Measurements from ENCODE around the gene ALG2. TPM values are rescaled to one million over a fixed set of nuclear protein-coding genes. Genes with fewer than 3 reads are reported as not detected.

ALG2 gene
- total and polyA plus RNA-seq, 2 of the 4 experiments (the other 2 are of a cell fraction): 36.4 to 38.4 TPM

DNA sequence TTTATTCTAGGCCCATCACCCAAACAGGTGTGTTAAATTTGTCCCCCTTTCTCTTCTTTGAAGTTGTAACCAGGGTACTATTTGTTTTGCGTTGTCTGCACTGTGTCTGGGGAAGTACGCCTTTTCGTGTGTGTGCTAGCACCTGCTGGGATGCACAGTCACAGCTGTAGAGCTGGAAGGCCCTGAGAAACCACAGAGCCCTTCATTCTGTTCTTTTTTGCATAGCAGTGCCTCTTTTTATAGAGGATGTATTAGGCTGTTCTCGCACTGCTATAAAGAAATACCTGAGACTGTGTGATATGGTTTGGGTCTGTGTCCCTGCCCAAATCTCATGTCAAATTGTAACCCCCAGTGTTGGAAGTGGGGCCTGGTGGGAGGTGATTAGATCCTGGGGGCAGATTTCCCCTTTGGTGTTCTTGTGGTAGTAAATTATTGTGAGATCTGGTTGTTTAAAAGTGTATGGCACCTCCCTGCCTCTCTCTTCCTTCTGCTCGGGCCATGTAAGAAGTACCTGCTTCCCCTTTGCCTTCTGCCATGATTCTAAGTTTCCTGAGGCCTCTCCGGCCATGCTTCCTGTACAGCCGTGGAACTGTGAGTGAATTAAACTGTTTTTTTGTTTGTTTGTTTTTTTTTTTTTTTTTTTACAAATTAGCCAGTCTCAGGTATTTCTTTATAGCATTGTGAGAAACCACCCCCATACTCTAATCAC, 14.3 kb upstream of the ALG2 start:
- dilution Hi-C loops (cut with HindIII; ENCODE audit: low sequenced_read_pairs, unreplicated experiment) (no loop called here), in situ Hi-C loops (cut with MboI; ENCODE audit: low sequenced_read_pairs) (no loop called here), intact Hi-C loops (cut with micrococcal nuclease) (no loop called here)
- Histone ChIP-seq H2BK15ac (ENCODE audit: low read depth, low read length) (no peak overlapping the region), H3K23ac (ENCODE audit: low read depth, low read length) (no peak overlapping the region), H4K91ac (ENCODE audit: insufficient read depth, low read depth, low read length) (no peak overlapping the region), H2AK9ac (replicated peaks; ENCODE audit: low read depth, low read length, poor library complexity) (no peak overlapping the region), H3K56ac (ENCODE audit: extremely low read depth, insufficient read depth, low read length) (no peak overlapping the region), H3K4me3 (ENCODE audit: insufficient read depth, low read depth, low read length) (no peak overlapping the region), H3K18ac (ENCODE audit: low read depth, low read length) (no peak overlapping the region), H3K79me1 (ENCODE audit: low read depth in 1 of 2, low read length in 2 of 2) (peaks cover 0 to 2% of the 10 kb centered on the region in 2 experiments; a peak in 1 of 4 replicates), H3K27me3 (ENCODE audit: control insufficient read depth, insufficient read depth, low read length) (no peaks in the 10 kb centered on the region), H2AK5ac (ENCODE audit: low read depth, low read length) (no peak overlapping the region), H4K5ac (ENCODE audit: low read depth, low read length) (no peak overlapping the region), H3K9me1 (ENCODE audit: insufficient read depth, low read length) (no peaks in the 10 kb centered on the region; the same call in 1 of the 2 replicates), H4K8ac (ENCODE audit: low read depth in 2 of 2, low read length in 2 of 2) (no peak overlapping the region), H3K9me3 (ENCODE audit: control insufficient read depth, insufficient read depth, low read length) (no peaks in the 10 kb centered on the region), H3K4me1 (ENCODE audit: control insufficient read depth, insufficient read depth, low read length) (no peaks in the 10 kb centered on the region), H2AFZ (replicated peaks; ENCODE audit: low read length, poor library complexity) (no peak overlapping the region), H3K14ac (replicated peaks; ENCODE audit: low read depth, low read length) (no peak overlapping the region), H2BK20ac (ENCODE audit: low read depth, low read length) (no peak overlapping the region), H3K4me2 (ENCODE audit: low read depth, low read length) (no peak overlapping the region), H4K20me1 (ENCODE audit: insufficient read depth, low read length) (peaks cover 5% of the 10 kb centered on the region; the same call in 1 of the 2 replicates), H3K36me3 (ENCODE audit: control insufficient read depth, insufficient read depth, low read length) (peaks cover 9% of the 10 kb centered on the region), H3K27ac (ENCODE audit: insufficient read depth, low read length) (no peak overlapping the region), H2BK5ac (ENCODE audit: low read depth, low read length, poor library complexity, severe bottlenecking) (no peak overlapping the region), H3K9ac (ENCODE audit: low read depth, low read length) (no peak overlapping the region), H2BK120ac (ENCODE audit: low read depth, low read length) (no peak overlapping the region), H3K4ac (ENCODE audit: low read depth, low read length) (no peak overlapping the region)
- POLR2A ChIA-PET (ENCODE audit: unreplicated experiment): no interaction called here
- ATAC-seq (ENCODE audit: low read depth) (no peak), DNase-seq (no peak)
- TF ChIP-seq, protein P1, sequence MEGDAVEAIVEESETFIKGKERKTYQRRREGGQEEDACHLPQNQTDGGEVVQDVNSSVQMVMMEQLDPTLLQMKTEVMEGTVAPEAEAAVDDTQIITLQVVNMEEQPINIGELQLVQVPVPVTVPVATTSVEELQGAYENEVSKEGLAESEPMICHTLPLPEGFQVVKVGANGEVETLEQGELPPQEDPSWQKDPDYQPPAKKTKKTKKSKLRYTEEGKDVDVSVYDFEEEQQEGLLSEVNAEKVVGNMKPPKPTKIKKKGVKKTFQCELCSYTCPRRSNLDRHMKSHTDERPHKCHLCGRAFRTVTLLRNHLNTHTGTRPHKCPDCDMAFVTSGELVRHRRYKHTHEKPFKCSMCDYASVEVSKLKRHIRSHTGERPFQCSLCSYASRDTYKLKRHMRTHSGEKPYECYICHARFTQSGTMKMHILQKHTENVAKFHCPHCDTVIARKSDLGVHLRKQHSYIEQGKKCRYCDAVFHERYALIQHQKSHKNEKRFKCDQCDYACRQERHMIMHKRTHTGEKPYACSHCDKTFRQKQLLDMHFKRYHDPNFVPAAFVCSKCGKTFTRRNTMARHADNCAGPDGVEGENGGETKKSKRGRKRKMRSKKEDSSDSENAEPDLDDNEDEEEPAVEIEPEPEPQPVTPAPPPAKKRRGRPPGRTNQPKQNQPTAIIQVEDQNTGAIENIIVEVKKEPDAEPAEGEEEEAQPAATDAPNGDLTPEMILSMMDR (conservative IDR thresholded peaks at IDR 0.05; ENCODE audit: low read depth, low read length): no peak
- CTCF ChIA-PET: no interaction called here
- 94% methylated on average over 3 of the region's 7 CpGs; no CpG with 5 or more reads in 1 of the 2 experiments for WGBS, 2 experiments (ENCODE audit: extremely low coverage in 2 of 2, insufficient read length in 1 of 2)
- no TSS peak for BruUV-seq (replicated peaks)
